Tibial artery (tissue), 4 donors: Measurements from ENCODE around the gene MICAL3.
"Not testable (repeated sequence)": the region's sequence is repeated elsewhere in the genome, so short reads cannot be mapped to it uniquely, and the experiment has no call there.

Source experiments
- DNase-seq, 2 donors: peaks; one replicate each; pipeline ENCODE4 v3.0.0-alpha.2; 2019
- H3K27ac ChIP-seq, 2 donors: fragments of 200-600 bp; sonication (generic) in 1 of 2; 1 replicate in 1 of 2; 2 replicates in 1 of 2; pipeline ENCODE4 v1.5.1; 2018 to 2019; ENCODE audit warnings: mild to moderate bottlenecking in 1 of 2
- H3K27me3 ChIP-seq, 2 donors: fragments of 200-600 bp; sonication (generic) in 1 of 2; one replicate each; pipeline versions ENCODE4 v1.5.1 to v1.6.0; 2016 to 2019
- H3K36me3 ChIP-seq, 3 donors: fragments of 200-600 bp; sonication (generic) in 2 of 3; one replicate each; pipeline ENCODE4 v1.5.1; 2016 to 2019; ENCODE audit warnings: mild to moderate bottlenecking in 2 of 3
- H3K4me1 ChIP-seq, 4 donors: fragments of 200-600 bp; sonication (generic) in 2 of 4; 1 replicate in 3 of 4; 2 replicates in 1 of 4; pipeline ENCODE4 v1.5.1; 2016 to 2019
- H3K4me3 ChIP-seq, 2 donors: fragments of 200-600 bp; sonication (generic) in 1 of 2; 1 replicate in 1 of 2; 2 replicates in 1 of 2; pipeline ENCODE4 v1.5.1; 2018 to 2019; ENCODE audit warnings: mild to moderate bottlenecking in 2 of 2
- H3K9me3 ChIP-seq, 3 donors: fragments of 200-600 bp; sonication (generic) in 1 of 3; one replicate each; pipeline ENCODE4 v1.5.1; 2016 to 2019
- intact Hi-C: fragments of 100-400 bp; cut with DNase I; formaldehyde crosslinking; loops from one replicate; pipeline ENCODE4 v1.15.0; 2023; ENCODE audit warnings: low total_unique reads
- TF ChIP-seq, protein P1 (sequence below), 2 experiments: fragments of 200-600 bp in 1 of 2; fragments of 450-650 bp in 1 of 2; IDR thresholded peaks; one replicate each; pipeline ENCODE4 v1.5.1; 2017 to 2019; ENCODE audit warnings: antibody characterized with exemption in 2 of 2, mild to moderate bottlenecking in 1 of 2, moderate library complexity in 1 of 2

Gene MICAL3

DNA sequence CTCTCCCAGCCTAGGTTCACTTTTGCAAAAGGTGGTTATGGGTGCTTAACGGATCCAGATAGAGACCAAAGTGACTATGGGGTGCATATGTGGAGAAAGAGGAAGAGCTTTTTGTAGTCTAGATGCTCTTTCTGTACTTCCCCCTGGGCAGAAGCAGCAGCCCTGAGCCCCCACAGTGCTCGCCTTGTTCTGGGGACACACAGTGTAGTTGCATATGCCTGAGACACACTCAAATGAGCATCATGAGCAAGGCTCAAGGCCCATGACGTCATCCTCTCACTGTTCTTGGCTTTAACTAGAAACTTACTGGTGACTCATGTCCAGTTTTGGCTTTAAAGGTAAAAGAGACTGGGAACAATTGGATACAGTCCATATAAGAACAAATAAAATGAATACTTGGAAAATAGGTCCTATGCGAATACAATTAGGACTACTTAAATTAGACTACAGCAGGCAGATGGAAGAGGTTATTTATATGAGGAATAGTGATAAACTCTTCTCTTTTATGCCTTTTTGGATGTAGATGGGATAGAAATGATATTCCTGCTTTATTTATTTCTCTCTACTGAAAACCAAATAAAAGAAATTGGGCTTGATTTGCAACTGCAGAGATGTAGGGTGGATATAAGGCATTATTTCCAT lies 33.3 kb upstream of the MICAL3 start:
- Histone ChIP-seq H3K9me3 (no peaks in the 10 kb centered on the region), H3K27ac (peak overlapping the region; percentile 86), H3K36me3 (no peaks in the 10 kb centered on the region), H3K4me3 (no peak overlapping the region), H3K4me1 (peaks cover 0 to 48% (median 30%) of the 10 kb centered on the region in 4 donors), H3K27me3 (no peaks in the 10 kb centered on the region)
- DNase-seq, result peak; percentile 92 to 93
- TF ChIP-seq, protein P1, sequence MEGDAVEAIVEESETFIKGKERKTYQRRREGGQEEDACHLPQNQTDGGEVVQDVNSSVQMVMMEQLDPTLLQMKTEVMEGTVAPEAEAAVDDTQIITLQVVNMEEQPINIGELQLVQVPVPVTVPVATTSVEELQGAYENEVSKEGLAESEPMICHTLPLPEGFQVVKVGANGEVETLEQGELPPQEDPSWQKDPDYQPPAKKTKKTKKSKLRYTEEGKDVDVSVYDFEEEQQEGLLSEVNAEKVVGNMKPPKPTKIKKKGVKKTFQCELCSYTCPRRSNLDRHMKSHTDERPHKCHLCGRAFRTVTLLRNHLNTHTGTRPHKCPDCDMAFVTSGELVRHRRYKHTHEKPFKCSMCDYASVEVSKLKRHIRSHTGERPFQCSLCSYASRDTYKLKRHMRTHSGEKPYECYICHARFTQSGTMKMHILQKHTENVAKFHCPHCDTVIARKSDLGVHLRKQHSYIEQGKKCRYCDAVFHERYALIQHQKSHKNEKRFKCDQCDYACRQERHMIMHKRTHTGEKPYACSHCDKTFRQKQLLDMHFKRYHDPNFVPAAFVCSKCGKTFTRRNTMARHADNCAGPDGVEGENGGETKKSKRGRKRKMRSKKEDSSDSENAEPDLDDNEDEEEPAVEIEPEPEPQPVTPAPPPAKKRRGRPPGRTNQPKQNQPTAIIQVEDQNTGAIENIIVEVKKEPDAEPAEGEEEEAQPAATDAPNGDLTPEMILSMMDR (IDR thresholded peaks at IDR 0.05), result no peak
- intact Hi-C loops, result no loop called here

DNA sequence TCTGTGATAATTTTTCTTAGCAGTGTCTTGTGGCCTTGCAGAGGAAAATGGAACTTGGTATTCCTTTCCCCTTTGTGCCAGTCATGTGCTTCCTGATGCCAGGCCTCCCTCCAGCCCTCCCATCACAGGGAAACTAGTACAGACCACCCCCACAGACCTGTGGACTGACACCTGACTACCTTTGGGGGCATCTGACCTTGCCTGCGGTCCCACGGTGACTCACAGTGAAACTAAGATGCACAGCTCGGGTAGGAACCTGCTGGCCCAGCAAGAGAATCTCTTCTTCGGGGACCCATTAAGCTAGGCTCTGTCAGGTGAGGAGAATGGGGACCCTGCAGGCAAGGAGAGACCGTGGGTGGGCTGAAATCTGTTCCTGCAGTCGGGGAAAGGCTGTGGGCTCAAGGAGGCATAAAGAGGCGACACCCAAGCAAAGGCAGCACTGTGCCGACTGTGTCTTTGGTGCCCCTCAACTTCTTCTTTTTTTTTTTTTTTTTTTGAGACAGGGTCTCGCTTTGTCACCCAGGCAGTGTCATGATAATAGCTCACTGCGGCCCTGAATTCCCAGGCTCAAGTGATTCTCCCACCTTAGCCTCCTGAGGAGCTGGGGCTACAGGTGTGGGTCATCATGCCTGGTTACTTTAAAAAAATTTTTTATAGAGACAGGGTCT lies 32.6 kb upstream of the MICAL3 start:
- Histone ChIP-seq H3K9me3 (no peaks in the 10 kb centered on the region), H3K4me3 (no peak overlapping the region), H3K27ac (peak overlapping the region; percentile 86), H3K36me3 (no peaks in the 10 kb centered on the region), H3K27me3 (no peaks in the 10 kb centered on the region), H3K4me1 (peaks cover 0 to 48% (median 30%) of the 10 kb centered on the region in 4 donors)
- intact Hi-C loops, result no loop called here
- TF ChIP-seq, protein P1 (IDR thresholded peaks at IDR 0.05), result no peak
- no peak for DNase-seq

DNA sequence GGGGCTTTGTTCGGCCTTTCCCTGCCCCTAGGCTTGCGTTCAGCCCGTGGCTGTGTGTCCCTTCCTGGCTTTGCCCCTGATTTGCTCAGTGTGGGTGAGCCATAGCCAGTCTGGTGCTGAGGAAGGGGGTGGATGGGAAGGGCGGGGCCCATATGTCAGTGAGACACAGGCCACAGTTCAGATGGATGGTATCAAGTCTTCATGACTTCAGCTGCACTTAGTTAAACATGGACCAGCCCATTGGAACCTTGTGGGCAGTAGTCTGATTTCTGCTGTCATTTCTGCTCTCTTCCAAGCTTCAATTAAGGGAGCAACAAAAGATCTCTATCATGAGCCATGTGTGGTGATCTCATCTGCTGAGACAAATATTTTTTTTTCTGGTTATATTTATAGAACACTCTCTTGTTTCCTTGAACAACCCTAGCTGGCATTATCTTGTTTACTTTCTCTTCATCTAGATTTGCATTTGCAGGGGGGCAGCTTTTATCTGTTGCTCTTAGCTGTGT lies 31.9 kb upstream of the MICAL3 start:
- H3K36me3 ChIP-seq, result no peaks in the 10 kb centered on the region
- H3K27me3 ChIP-seq, result no peaks in the 10 kb centered on the region
- H3K27ac ChIP-seq, result peak overlapping the region; percentile 86
- intact Hi-C loops, result no loop called here
- TF ChIP-seq, protein P1 (IDR thresholded peaks at IDR 0.05), result no peak
- no peak overlapping the region for H3K4me3 ChIP-seq
- no peak for DNase-seq
- peaks cover 0 to 41% (median 30%) of the 10 kb centered on the region in 4 donors for H3K4me1 ChIP-seq
- no peaks in the 10 kb centered on the region for H3K9me3 ChIP-seq

DNA sequence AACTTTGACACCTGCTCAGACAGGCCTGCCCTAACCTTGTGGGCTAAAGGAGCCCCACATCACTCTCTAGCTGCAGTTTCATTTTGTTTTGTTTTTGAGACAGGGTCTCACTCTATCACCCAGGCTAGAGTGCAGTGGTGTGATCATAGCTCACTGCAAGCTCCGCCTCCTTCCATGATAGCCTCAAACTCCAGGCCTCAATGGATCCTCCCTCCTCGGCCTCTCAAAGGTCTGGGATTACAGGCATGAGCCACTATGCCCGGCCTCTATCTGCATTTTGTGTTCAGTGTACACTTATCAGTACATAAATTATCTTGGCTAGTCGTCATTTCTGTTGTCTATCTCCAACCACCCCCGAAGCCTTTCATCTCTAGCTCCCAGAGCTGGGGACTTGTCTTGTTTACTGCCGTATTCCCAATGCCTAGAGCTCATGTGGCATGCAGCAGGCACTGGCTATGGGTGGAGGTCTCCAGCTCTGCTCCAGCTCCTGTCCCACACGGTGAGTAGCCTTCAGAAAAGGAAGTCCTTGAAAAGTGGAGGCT lies 31.3 kb upstream of the MICAL3 start:
- Histone ChIP-seq H3K4me1 (peaks cover 0 to 36% (median 28%) of the 10 kb centered on the region in 4 donors), H3K27ac (peak overlapping the region; percentile 86), H3K9me3 (no peaks in the 10 kb centered on the region), H3K36me3 (no peaks in the 10 kb centered on the region), H3K4me3 (no peak overlapping the region), H3K27me3 (no peaks in the 10 kb centered on the region)
- DNase-seq, result no peak
- TF ChIP-seq, protein P1 (IDR thresholded peaks at IDR 0.05), result no peak
- intact Hi-C loops, result no loop called here

DNA sequence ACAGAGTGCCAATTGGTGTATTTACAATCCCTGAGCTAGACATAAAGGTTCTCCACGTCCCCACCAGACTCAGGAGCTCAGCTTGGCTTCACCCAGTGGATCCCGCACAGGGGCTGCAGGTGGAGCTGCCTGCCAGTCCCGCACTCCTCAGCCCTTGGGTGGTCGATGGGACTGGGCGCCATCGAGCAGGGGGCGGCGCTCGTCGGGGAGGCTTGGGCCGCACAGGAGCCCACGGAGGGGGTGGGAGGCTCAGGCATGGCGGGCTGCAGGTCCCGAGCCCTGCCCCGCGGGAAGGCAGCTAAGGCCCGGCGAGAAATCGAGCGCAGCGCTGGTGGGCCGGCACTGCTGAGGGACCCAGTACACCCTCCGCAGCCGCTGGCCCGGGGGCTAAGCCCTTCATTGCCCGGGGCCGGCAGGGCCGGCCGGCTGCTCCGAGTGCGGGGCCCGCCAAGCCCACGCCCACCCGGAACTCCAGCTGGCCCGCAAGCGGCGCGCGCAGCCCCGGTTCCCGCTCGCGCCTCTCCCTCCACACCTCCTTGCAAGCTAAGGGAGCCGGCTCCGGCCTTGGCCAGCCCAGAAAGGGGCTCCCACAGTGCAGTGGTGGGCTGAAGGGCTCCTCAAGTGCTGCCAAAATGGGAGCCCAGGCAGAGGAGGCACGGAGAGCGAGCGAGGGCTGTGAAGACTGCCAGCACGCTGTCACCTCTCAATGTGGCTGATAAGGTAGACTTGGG lies 29.0 kb upstream of the MICAL3 start:
- DNase-seq, H3K9me3 ChIP-seq, H3K27ac ChIP-seq, H3K36me3 ChIP-seq, H3K27me3 ChIP-seq, H3K4me3 ChIP-seq, intact Hi-C loops: not testable (repeated sequence)
- H3K4me1 ChIP-seq, result peaks cover 0 to 45% (median 33%) of the 10 kb centered on the region in 4 donors

DNA sequence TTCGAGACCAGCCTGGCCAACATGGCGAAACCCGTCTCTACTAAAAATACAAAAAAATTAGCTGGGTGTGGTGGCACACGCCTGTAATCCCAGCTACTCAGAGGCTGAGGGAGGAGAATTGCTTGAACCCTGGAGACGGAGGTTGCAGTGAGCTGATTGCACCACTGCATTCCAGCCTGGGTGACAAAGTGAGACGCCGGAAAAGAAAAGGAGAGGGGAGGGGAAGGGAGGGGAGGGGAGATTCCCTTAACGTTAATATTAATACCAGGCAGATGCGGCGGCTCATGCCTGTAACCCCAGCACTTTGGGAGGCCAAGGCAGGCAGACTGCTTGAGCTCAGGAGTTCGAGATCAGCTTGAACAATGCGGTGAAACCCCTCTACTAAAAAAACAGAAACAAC lies 26.8 kb upstream of the MICAL3 start:
- intact Hi-C loops, H3K36me3 ChIP-seq, H3K9me3 ChIP-seq, DNase-seq, H3K4me3 ChIP-seq, H3K27me3 ChIP-seq: not testable (repeated sequence)
- H3K4me1 ChIP-seq, result peaks cover 0 to 22% (median 13%) of the 10 kb centered on the region in 4 donors
- H3K27ac ChIP-seq, result peak overlapping the region; percentile 54 to 58
